Pons (tissue), 1 donor: ENCODE results near the gene NEK7.
"Not testable (repeated sequence)": the region's sequence is repeated elsewhere in the genome, so short reads cannot be mapped to it uniquely, and the experiment has no call there.

Experiments used
- DNase-seq: peaks from one replicate; pipeline ENCODE4 v3.0.0-alpha.2; 2016; ENCODE audit warnings: low spot score

NEK7 gene

DNA sequence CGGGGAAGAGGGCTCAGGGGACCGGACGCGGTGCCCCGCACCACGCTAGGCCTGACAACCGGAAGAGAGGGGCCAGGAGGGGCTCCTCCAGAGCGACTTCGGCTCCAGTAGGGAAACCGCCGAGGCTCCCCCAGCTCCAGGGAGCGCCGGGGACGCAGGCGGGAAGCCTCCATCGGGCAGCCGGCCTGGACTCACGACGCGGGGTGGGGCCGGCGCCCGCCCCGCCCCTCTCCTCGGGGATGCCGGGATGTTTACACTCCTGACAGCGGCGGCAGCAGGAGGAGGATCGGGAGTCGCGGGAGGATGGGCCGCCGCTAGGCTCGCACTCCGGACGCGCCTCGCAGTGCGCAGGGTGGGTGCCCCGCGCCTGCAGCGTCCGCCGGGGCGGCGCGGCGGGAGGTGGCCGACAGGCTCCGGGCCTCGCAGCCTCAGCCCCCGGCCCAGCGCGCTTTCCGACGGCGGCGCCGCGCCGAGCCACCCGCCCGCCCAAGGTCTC, at the start of gene NEK7:
Gene NEK7, plus strand, starts transcription at position 254 of the 496 bp plus-strand sequence. CDS start 75,583 bp downstream, outside the sequence.
- peak; percentile 80 for DNase-seq

DNA sequence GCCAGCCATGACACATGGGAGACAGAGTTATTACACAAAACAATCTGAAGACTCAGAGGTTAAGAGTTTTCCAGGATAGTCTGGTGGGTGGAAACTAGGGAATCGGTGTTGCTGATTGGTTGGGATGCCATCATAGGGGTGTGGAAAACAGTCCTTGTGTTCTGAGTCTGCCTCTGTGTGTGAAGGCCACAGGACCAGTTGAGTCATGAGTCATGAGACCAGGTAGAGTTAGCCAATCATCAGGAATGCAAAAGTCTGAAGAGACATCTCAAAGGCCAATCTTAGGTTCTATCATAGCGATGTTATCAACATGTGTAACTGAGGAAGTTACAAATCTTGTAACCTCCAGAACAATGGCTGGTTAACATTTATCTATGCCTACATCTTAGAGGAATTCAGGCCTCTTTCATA, 49.7 kb upstream of the NEK7 start:
- DNase-seq = no peak

GRCh38 chr1:198108636-198109370, 48.0 kb upstream of the NEK7 start:
- DNase-seq = no peak

GRCh38 chr1:198109371-198109715, 47.5 kb upstream of the NEK7 start:
- no peak for DNase-seq

GRCh38 chr1:198113342-198113750, 43.5 kb upstream of the NEK7 start:
- DNase-seq = no peak

DNA sequence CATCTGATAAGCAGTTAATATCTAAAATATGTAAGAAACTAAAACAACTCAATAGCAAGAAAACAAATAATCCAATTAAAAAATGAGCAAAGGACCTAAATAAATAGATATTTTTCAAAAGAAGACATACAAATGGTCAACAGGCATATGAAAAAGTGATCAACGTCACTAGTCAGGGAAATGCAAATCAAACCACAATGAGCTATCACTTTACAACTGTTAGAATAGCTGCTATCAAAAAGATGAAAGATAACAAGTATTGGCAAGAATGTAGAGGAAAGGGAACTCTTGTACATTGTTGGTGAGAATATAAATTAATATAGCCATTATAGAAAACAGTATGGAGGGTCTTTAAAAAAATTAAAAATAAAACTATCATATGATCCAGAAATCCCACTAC, 40.7 kb upstream of the NEK7 start:
- DNase-seq = no peak

DNA sequence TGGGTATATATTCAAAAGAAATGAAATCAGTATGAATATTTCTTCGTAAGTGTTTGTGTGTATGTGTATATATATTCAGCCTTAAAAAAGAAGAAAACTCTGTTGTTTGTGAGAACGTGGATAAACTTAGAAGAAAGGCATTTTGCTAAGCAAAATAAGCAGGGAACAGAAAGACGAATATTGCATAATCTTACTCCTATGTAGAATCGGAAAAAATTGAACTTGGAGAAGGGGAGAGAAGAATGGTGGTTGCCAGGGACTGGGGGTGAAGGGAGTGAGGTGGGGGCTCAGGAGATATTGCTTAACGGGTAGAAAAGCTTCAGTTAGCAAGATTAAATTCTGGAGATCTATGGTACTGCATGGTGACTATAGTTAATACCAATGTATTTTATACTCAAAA, 40.3 kb upstream of the NEK7 start:
- no peak for DNase-seq

- DNase-seq = no peak
These were observed 39.5 kb upstream of the NEK7 start for GRCh38 chr1:198117267-198117666.

- peak; percentile 8 for DNase-seq
These were observed 38.7 kb upstream of the NEK7 start for GRCh38 chr1:198118134-198118533.

DNA sequence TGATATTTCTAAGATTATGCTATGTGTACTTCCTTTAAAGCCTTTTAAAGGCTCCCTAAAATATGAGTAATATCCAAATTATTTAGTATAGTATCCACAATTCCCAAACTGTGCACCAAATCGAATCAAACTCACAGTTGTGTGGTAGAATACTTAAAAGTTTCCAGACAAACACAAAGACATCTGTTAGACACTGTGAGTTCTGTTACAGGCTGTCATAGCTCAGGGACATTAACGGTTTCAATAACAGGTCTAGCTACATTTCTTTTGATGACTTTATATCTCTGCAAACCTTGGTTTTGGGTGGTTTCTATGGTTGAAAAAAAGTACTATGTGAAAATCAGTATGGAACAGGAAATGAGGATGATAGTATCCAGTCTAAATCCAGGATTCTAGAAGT, 36.9 kb upstream of the NEK7 start:
- DNase-seq = no peak

DNA sequence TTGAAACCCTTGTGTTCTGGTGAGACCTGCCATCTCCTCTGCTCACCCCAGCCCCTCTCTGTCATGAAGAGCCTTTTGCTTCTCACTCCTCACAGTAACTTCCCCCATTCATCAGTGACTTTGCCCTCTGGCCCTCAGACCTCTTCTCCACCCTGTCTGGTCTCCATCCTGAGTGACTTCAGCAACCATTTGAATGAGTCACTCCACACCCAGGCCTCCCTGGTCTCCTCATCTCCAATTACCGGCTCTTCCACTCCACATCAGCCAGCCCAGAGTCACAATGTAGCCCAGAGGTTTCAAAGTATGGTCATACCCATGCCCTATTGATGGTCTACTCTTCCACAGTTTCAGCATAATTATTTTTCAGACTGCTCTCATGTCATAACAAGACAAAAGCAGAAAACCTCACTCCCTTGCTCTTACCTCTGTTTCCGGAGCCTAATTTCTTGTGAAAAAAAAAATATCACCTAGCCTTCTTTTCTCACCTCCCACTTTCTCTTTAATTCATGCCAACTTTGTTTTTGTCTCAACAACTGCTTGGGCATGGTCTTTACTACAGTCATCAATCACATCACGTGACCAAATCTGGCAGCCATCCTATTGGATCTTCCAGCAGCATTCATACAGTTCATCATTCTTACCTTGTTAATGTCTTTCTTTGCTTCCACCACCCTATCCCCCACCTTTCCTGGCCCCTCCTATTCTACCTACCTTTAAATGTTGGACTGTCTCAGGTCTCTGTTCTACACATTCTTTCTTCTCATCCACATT, 35.6 kb upstream of the NEK7 start:
- no peak for DNase-seq

GRCh38 chr1:198122693-198123092, 34.1 kb upstream of the NEK7 start:
- DNase-seq = no peak

DNA sequence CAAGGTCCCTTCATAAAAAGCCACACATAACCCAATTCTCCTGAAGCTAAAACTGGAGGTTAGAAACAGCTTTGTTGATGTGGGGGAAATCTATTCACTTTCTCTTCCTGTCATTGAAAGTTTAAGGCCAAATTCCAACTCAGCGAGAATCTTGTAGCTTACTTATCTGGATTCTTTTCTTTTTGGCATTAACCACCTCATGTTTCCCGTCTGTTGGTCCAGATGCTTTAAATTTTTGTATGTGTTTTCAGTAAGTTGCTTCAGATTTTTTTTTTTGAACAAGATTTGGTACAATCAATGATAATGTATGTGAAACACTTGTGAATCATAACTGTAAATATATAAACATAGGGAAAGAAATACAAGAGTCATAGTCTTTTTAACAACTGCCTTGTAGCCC, 33.7 kb upstream of the NEK7 start:
- no peak for DNase-seq

DNA sequence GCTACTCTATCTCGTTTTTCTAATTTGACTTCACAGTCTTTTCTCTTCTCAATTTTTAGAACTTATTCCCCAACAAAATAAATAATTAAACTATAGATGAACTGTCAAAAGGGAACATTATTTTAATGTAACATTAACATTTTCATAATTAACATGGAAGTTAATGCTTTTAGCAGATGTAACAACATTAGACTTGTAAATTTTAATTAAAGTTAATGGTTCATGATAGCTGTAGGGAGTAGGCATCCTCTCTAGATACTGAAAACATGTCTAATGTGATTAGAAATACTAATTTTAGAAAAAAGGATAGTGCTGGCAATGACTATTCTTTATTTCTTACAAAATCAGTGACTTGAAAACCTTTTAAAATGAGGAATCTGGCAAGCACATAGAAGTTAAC, 32.1 kb upstream of the NEK7 start:
- DNase-seq = no peak

DNA sequence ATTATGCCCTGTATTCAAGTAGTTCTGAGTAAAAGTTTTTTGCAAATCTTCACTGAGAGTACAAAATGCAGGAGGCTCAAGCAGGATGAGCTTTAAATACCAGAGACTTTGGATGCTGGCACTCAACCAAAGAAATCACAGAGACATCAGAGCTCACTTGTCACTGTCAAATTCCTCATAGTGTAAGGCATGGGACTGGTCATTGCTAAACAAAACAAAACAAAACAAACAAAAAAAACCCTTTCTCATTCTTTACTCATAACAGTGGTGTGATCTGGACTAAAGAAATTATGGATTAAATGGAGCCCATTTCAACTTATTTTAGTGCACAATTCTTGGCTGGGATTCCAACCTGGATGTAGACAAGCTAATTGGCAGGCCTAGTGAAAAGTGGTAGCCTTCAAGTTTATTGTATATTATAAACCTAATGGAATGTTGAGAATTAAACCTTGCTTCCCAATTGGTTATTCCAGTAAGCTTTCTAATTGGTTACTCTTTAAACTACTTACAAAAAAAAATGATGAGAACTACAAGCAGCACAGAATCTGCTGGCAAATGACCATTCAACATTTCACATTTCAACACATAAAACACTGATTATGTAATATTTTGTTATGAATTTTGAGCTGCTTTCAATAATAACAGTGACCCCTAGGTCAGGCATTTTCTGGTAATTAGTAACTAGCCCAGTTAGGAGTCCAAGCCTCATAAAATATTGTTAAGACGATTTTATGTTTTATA, 30.6 kb upstream of the NEK7 start:
- no peak for DNase-seq

- DNase-seq = no peak
These were observed 28.3 kb upstream of the NEK7 start for GRCh38 chr1:198128533-198128932.

DNA sequence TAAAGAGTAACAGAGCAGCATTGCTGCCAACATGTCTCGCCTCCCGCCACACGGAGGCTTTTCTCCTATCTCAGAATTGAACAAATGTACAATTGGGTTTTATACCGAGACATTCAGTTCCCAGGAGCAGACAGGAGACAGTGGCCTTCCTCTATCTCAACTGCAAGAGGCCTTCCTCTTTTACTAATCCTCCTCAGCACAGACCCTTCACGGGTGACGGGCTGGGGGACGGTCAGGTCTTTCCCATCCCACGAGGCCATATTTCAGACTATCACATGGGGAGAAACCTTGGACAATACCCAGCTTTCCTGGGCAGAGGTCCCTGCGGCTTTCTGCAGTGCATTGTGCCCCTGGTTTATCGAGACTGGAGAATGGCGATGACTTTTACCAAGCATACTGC, 26.7 kb upstream of the NEK7 start:
- not testable (repeated sequence) for DNase-seq

GRCh38 chr1:198132060-198132781, 24.6 kb upstream of the NEK7 start:
- DNase-seq = no peak

DNA sequence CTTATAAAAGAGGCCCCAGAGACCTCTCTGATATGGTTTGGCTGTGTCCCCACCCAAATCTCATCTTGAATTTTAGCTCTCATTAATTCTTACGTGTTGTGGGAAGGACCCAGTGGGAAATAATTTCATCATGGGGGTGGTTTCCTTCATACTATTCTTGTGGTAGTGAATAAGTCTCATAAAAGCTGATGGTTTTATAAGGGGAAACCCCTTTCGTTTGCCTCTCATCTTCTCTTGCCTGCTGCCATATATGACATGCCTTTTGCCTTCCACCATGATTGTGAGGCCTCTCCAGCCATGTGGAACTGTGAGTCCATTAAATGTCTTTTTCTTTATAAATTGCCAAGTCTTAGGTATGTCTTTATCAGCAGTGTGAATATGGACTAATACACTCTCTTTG, 22.5 kb upstream of the NEK7 start:
- no peak for DNase-seq

DNA sequence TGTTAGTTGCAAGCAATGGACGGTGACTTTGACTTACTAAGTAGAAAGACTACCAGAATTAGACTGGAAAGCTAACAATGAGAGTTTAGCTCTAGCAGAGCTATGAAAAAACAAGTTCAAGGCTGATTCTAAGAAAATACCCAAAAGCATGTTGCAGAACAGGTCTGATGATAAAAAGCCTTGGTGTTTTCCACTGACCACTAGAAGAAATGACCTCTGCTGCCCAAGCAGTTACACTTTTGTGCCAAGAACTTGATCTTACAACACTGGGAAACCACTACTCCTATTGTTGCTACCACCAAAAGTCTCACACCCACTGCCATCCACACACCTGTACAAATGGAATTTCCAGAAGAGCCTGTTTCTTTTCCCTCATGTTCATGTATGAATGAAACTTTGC, 21.4 kb upstream of the NEK7 start:
- DNase-seq = no peak

- DNase-seq = no peak
These were observed 15.0 kb upstream of the NEK7 start for GRCh38 chr1:198141668-198142351.

- no peak for DNase-seq
These were observed 13.0 kb upstream of the NEK7 start for GRCh38 chr1:198143797-198144196.
